ENCODE measurements around the gene ASIC4. TPM values are rescaled to one million over a fixed set of nuclear protein-coding genes. Genes with fewer than 3 reads are reported as not detected.
A peak's percentile ranks its signal among the peaks of the same experiment; 100 is the strongest.

Gene ASIC4
- not detected for polyA plus RNA-seq (2013, experiment 1 of 2)
- 0.01 TPM for polyA plus RNA-seq (2013, experiment 2 of 2)

DNA sequence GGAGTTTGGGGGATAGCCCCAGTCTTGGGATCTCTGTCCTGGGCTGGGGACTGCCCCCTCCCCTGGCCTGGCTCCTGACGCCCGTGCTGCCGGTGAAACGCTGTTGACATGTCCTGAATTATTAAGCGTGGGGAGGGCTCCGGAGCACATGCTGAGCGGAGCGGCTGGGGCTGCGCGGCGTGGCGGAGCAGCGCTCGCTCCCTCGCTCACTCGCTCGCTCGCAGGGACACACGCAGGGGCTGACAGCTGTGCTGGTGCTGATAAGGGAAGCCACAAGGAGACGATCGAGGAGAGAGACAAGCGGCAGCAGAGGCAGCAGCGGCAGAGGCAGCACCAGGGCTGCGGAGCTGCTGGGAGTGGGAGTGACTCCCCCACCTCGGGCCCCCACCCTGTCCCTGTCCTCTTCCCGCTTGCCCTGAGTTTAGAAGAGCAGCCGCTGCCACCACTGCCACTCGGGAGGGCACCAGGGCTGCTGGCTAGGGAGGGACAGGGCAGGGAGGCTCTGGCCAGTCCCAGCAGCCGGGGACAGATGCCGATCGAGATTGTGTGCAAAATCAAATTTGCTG lies at the start of gene ASIC4:
Gene ASIC4 (plus strand): TSS at position 287 of the 566 bp plus-strand sequence. CDS start 243 bp downstream, at position 530.
- no peak within 1 kb of the TSS for H3K23ac ChIP-seq (ENCODE audit: low read length)
- H3K4me1 ChIP-seq (ENCODE audit: control insufficient read depth, low read depth, low read length), result peaks cover 4% of the 10 kb centered on the region
- H3K4me3 ChIP-seq (ENCODE audit: low read length), result no peak within 1 kb of the TSS
- H3K79me2 ChIP-seq (ENCODE audit: control insufficient read depth, insufficient read depth, low read length), result no peaks in the 10 kb centered on the region
- no peak within 1 kb of the TSS for H3K4ac ChIP-seq (ENCODE audit: low read depth, low read length)
- no peak within 1 kb of the TSS for H4K5ac ChIP-seq (ENCODE audit: low read length)
- H3K27me3 ChIP-seq (ENCODE audit: insufficient read depth, low read length, poor library complexity), result peaks cover 23% of the 10 kb centered on the region
- H3K9ac ChIP-seq (ENCODE audit: low read length), result peak within 1 kb of the TSS; percentile 19
- no peaks in the 10 kb centered on the region for H3K36me3 ChIP-seq (ENCODE audit: control insufficient read depth, insufficient read depth, low read length)
- H3K27ac ChIP-seq (ENCODE audit: low read depth, low read length), result no peak within 1 kb of the TSS
- H3K79me1 ChIP-seq (ENCODE audit: low read length), result no peaks in the 10 kb centered on the region
- no peak within 1 kb of the TSS for H2AK5ac ChIP-seq (ENCODE audit: low read length)
- peak within 1 kb of the TSS; percentile 42 for H3K56ac ChIP-seq (ENCODE audit: low read length)
- no peak within 1 kb of the TSS for H4K8ac ChIP-seq (ENCODE audit: low read depth, low read length)
- no CpG with 5 or more reads among the region's 31 CpGs for WGBS (ENCODE audit: extremely low coverage, insufficient coverage, low lambda C conversion rate)
- H3K4me2 ChIP-seq (ENCODE audit: low read length), result peak within 1 kb of the TSS; percentile 29
- no peak within 1 kb of the TSS for H2BK15ac ChIP-seq (replicated peaks; ENCODE audit: low read depth)
- H3K18ac ChIP-seq (ENCODE audit: low read length), result no peak within 1 kb of the TSS
- DNase-seq, result no peak
- no peak within 1 kb of the TSS for H2BK5ac ChIP-seq (ENCODE audit: low read length)
- H2BK120ac ChIP-seq (ENCODE audit: low read depth, low read length), result no peak within 1 kb of the TSS

- H3K9ac ChIP-seq (ENCODE audit: low read length), result no peak overlapping the region
- no peaks in the 10 kb centered on the region for H3K27me3 ChIP-seq (ENCODE audit: insufficient read depth, low read length, poor library complexity)
- no peak overlapping the region for H3K4ac ChIP-seq (ENCODE audit: low read depth, low read length)
- no peaks in the 10 kb centered on the region for H3K79me1 ChIP-seq (ENCODE audit: low read length)
- H3K4me1 ChIP-seq (ENCODE audit: control insufficient read depth, low read depth, low read length), result peaks cover 6% of the 10 kb centered on the region
- H3K4me3 ChIP-seq (ENCODE audit: low read length), result no peak overlapping the region
- DNase-seq, result no peak
- no peak overlapping the region for H2BK15ac ChIP-seq (replicated peaks; ENCODE audit: low read depth)
- no peaks in the 10 kb centered on the region for H3K79me2 ChIP-seq (ENCODE audit: control insufficient read depth, insufficient read depth, low read length)
- no peak overlapping the region for H3K18ac ChIP-seq (ENCODE audit: low read length)
- H3K56ac ChIP-seq (ENCODE audit: low read length), result no peak overlapping the region
- H2BK5ac ChIP-seq (ENCODE audit: low read length), result no peak overlapping the region
- whole genome bisulfite sequencing (ENCODE audit: extremely low coverage, insufficient coverage, low lambda C conversion rate), result no CpG with 5 or more reads among the region's 47 CpGs
- no peak overlapping the region for H2AK5ac ChIP-seq (ENCODE audit: low read length)
- no peak overlapping the region for H4K8ac ChIP-seq (ENCODE audit: low read depth, low read length)
- no peak overlapping the region for H4K5ac ChIP-seq (ENCODE audit: low read length)
- no peak overlapping the region for H2BK120ac ChIP-seq (ENCODE audit: low read depth, low read length)
- no peak overlapping the region for H3K23ac ChIP-seq (ENCODE audit: low read length)
- no peak overlapping the region for H3K27ac ChIP-seq (ENCODE audit: low read depth, low read length)
- no peaks in the 10 kb centered on the region for H3K36me3 ChIP-seq (ENCODE audit: control insufficient read depth, insufficient read depth, low read length)
- no peak overlapping the region for H3K4me2 ChIP-seq (ENCODE audit: low read length)
These were observed 48.4 kb upstream of the ASIC4 start for GRCh38 chr2:219465659-219466561.

DNA sequence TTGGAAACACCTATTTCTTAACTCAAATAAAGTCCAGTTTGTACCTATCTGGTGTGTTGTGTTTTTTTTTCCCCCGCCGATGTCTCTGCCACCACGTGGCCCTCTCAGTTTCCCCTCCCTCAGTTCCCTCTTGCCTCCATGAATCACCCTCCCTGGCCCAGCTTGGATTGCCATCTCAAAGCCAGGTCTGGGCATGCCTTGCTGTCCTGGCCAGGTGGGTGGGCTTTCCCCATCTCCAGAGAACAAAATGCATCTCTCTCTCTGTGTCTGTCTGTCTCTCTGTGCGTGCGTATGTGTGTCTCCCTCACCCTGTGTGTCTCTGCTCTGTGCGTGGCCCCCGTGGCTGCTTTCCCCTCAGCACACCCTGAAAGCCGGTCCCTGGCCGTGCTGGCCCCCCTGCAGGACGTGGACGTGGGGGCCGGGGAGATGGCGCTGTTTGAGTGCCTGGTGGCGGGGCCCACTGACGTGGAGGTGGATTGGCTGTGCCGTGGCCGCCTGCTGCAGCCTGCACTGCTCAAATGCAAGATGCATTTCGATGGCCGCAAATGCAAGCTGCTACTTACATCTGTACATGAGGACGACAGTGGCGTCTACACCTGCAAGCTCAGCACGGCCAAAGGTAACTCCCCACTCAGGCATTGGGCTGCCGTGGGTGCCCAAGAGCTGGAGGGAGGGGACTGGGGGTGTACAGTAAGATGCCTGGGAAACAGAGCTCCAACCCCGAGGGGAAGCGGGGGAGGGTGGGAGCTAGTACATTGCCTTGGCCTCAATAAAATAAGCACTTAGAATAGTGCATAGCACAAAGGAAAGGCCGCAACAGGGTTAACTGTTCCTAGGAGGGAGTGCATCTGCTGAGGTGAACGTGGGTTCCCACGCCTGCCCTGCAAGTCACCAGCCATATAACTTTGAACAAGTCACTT lies 47.2 kb upstream of the ASIC4 start:
- Histone ChIP-seq H4K8ac (ENCODE audit: low read depth, low read length) (no peak overlapping the region), H3K27me3 (ENCODE audit: insufficient read depth, low read length, poor library complexity) (no peaks in the 10 kb centered on the region), H3K9ac (ENCODE audit: low read length) (no peak overlapping the region), H3K4me3 (ENCODE audit: low read length) (no peak overlapping the region), H2BK15ac (replicated peaks; ENCODE audit: low read depth) (no peak overlapping the region), H4K5ac (ENCODE audit: low read length) (no peak overlapping the region), H3K56ac (ENCODE audit: low read length) (no peak overlapping the region), H3K27ac (ENCODE audit: low read depth, low read length) (no peak overlapping the region), H3K4ac (ENCODE audit: low read depth, low read length) (no peak overlapping the region), H3K18ac (ENCODE audit: low read length) (no peak overlapping the region), H3K23ac (ENCODE audit: low read length) (no peak overlapping the region), H3K79me1 (ENCODE audit: low read length) (no peaks in the 10 kb centered on the region), H3K79me2 (ENCODE audit: control insufficient read depth, insufficient read depth, low read length) (no peaks in the 10 kb centered on the region), H2BK120ac (ENCODE audit: low read depth, low read length) (no peak overlapping the region), H3K4me1 (ENCODE audit: control insufficient read depth, low read depth, low read length) (no peaks in the 10 kb centered on the region), H3K36me3 (ENCODE audit: control insufficient read depth, insufficient read depth, low read length) (no peaks in the 10 kb centered on the region), H3K4me2 (ENCODE audit: low read length) (no peak overlapping the region), H2BK5ac (ENCODE audit: low read length) (no peak overlapping the region), H2AK5ac (ENCODE audit: low read length) (no peak overlapping the region)
- WGBS (ENCODE audit: extremely low coverage, insufficient coverage, low lambda C conversion rate), result no CpG with 5 or more reads among the region's 28 CpGs
- DNase-seq, result no peak

DNA sequence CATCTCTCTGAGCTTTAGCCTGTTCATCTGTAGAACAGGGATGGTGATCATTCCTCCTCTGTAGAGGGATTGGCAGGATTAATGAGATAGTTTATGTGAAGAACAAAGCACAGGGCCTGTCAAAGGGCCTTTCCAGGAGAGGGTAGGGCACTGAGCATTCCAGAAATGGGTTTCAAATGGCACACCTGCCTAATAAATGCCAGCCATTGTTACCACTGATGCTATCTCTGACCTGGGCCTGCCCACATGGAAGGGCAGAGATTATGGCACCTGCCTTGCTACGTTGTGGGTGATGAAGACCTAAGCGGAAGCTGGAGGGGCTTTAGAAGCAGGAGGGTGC lies 46.6 kb upstream of the ASIC4 start:
- no peak for DNase-seq
- Histone ChIP-seq H4K8ac (ENCODE audit: low read depth, low read length) (no peak overlapping the region), H3K4me3 (ENCODE audit: low read length) (no peak overlapping the region), H3K4me2 (ENCODE audit: low read length) (no peak overlapping the region), H3K23ac (ENCODE audit: low read length) (no peak overlapping the region), H2AK5ac (ENCODE audit: low read length) (no peak overlapping the region), H3K4me1 (ENCODE audit: control insufficient read depth, low read depth, low read length) (no peaks in the 10 kb centered on the region), H3K9ac (ENCODE audit: low read length) (no peak overlapping the region), H3K18ac (ENCODE audit: low read length) (no peak overlapping the region), H3K27ac (ENCODE audit: low read depth, low read length) (no peak overlapping the region), H3K56ac (ENCODE audit: low read length) (no peak overlapping the region), H3K79me2 (ENCODE audit: control insufficient read depth, insufficient read depth, low read length) (no peaks in the 10 kb centered on the region), H3K79me1 (ENCODE audit: low read length) (no peaks in the 10 kb centered on the region), H3K4ac (ENCODE audit: low read depth, low read length) (no peak overlapping the region), H4K5ac (ENCODE audit: low read length) (no peak overlapping the region), H3K36me3 (ENCODE audit: control insufficient read depth, insufficient read depth, low read length) (no peaks in the 10 kb centered on the region), H2BK120ac (ENCODE audit: low read depth, low read length) (no peak overlapping the region), H2BK15ac (replicated peaks; ENCODE audit: low read depth) (no peak overlapping the region), H3K27me3 (ENCODE audit: insufficient read depth, low read length, poor library complexity) (no peaks in the 10 kb centered on the region), H2BK5ac (ENCODE audit: low read length) (no peak overlapping the region)
- no CpG with 5 or more reads among the region's 2 CpGs for WGBS (ENCODE audit: extremely low coverage, insufficient coverage, low lambda C conversion rate)

- H4K8ac ChIP-seq (ENCODE audit: low read depth, low read length), result no peak overlapping the region
- no peak overlapping the region for H4K5ac ChIP-seq (ENCODE audit: low read length)
- H3K79me2 ChIP-seq (ENCODE audit: control insufficient read depth, insufficient read depth, low read length), result no peaks in the 10 kb centered on the region
- H3K23ac ChIP-seq (ENCODE audit: low read length), result no peak overlapping the region
- no peak overlapping the region for H3K4me2 ChIP-seq (ENCODE audit: low read length)
- H3K18ac ChIP-seq (ENCODE audit: low read length), result no peak overlapping the region
- H3K27me3 ChIP-seq (ENCODE audit: insufficient read depth, low read length, poor library complexity), result no peaks in the 10 kb centered on the region
- H2BK15ac ChIP-seq (replicated peaks; ENCODE audit: low read depth), result no peak overlapping the region
- no peak overlapping the region for H2BK120ac ChIP-seq (ENCODE audit: low read depth, low read length)
- no peaks in the 10 kb centered on the region for H3K36me3 ChIP-seq (ENCODE audit: control insufficient read depth, insufficient read depth, low read length)
- H3K27ac ChIP-seq (ENCODE audit: low read depth, low read length), result no peak overlapping the region
- no peak overlapping the region for H3K56ac ChIP-seq (ENCODE audit: low read length)
- H2AK5ac ChIP-seq (ENCODE audit: low read length), result no peak overlapping the region
- H3K4me3 ChIP-seq (ENCODE audit: low read length), result no peak overlapping the region
- no peak for DNase-seq
- WGBS (ENCODE audit: extremely low coverage, insufficient coverage, low lambda C conversion rate), result no CpG with 5 or more reads among the region's 23 CpGs
- no peaks in the 10 kb centered on the region for H3K79me1 ChIP-seq (ENCODE audit: low read length)
- no peaks in the 10 kb centered on the region for H3K4me1 ChIP-seq (ENCODE audit: control insufficient read depth, low read depth, low read length)
- H3K4ac ChIP-seq (ENCODE audit: low read depth, low read length), result no peak overlapping the region
- H2BK5ac ChIP-seq (ENCODE audit: low read length), result no peak overlapping the region
- no peak overlapping the region for H3K9ac ChIP-seq (ENCODE audit: low read length)
These were observed 45.7 kb upstream of the ASIC4 start for GRCh38 chr2:219468410-219469185.
